Right atrium auricular region (tissue), 2 donors: Measurements from ENCODE around the gene USP49. TPM values are rescaled to one million over a fixed set of nuclear protein-coding genes. Genes with fewer than 3 reads are reported as not detected.

ENCODE experiments used
- DNase-seq: peaks from one replicate; pipeline ENCODE4 v3.0.0-alpha.2; 2019; ENCODE audit warnings: low spot score
- H3K27ac ChIP-seq, 2 donors: fragments of 200-600 bp; sonication (generic); 1 replicate in 1 of 2; 2 replicates in 1 of 2; pipeline ENCODE4 v1.5.1; 2016 to 2019
- H3K27me3 ChIP-seq, 2 donors: fragments of 200-600 bp; sonication (generic); one replicate each; pipeline versions ENCODE4 v1.5.1 to v1.6.0; 2017 to 2019
- H3K36me3 ChIP-seq: fragments of 200-600 bp; sonication (generic); one replicate; pipeline ENCODE4 v1.5.1; 2016
- H3K4me1 ChIP-seq, 2 donors: fragments of 200-600 bp; sonication (generic); one replicate each; pipeline versions ENCODE4 v1.5.1 to v1.6.0; 2017 to 2019
- H3K4me3 ChIP-seq, 2 donors: fragments of 200-600 bp; sonication (generic); 1 replicate in 1 of 2; 2 replicates in 1 of 2; pipeline ENCODE4 v1.5.1; 2017 to 2019; ENCODE audit warnings: mild to moderate bottlenecking in 1 of 2, moderate library complexity in 1 of 2
- H3K9me3 ChIP-seq, 2 donors: fragments of 200-600 bp; sonication (generic); one replicate each; pipeline ENCODE4 v1.5.1; 2019
- total RNA-seq, 2 donors: library from RNA; depleted of rRNA; stranded (reverse); fragments of >200 nt; gene quantifications; one replicate each; pipeline ENCODE4 v1.1.0, GENCODE V29; 2016
- TF ChIP-seq, protein P1 (sequence below), 2 donors: fragments of 200-600 bp; sonication (generic); IDR thresholded peaks; one replicate each; pipeline ENCODE4 v1.5.1; 2019; ENCODE audit warnings: antibody characterized with exemption in 2 of 2

Gene USP49
- total RNA-seq, 2 donors from 2014 or later: 1.3 to 1.7 TPM

DNA sequence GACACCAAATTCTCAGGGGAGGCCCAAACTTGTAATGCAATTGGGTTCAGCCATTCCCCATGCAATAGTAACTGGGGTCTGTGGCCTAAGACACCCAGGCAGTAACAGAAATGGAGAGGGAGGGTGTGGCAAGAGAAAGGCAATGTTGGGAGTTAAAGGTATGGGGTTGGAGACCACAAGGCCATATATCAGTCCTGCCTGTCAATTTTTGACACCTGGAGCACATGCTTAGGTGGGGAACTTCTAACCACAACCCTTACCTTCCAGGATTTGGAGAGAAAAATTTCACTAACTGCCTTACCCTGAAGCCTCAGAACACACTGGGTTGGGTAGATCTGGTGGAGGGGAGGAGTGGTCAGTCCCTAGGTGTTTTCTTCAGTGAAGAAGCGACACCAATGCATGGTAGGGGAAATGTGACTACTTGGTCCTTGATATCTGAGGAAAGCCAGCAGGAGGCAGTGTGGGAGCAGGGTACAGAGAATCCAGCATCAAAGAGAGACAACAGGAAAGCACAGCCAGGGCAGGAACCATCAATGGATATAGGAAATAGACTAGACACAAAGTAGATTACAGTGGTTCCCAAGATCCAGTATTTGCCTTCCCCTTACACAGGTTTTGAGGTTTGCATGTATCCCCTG, 6.8 kb upstream of the USP49 start:
- H3K27me3 ChIP-seq: no peaks in the 10 kb centered on the region
- no peaks in the 10 kb centered on the region for H3K4me1 ChIP-seq
- H3K9me3 ChIP-seq: no peaks in the 10 kb centered on the region
- no peak overlapping the region for H3K4me3 ChIP-seq
- no peak for DNase-seq
- TF ChIP-seq, protein P1, sequence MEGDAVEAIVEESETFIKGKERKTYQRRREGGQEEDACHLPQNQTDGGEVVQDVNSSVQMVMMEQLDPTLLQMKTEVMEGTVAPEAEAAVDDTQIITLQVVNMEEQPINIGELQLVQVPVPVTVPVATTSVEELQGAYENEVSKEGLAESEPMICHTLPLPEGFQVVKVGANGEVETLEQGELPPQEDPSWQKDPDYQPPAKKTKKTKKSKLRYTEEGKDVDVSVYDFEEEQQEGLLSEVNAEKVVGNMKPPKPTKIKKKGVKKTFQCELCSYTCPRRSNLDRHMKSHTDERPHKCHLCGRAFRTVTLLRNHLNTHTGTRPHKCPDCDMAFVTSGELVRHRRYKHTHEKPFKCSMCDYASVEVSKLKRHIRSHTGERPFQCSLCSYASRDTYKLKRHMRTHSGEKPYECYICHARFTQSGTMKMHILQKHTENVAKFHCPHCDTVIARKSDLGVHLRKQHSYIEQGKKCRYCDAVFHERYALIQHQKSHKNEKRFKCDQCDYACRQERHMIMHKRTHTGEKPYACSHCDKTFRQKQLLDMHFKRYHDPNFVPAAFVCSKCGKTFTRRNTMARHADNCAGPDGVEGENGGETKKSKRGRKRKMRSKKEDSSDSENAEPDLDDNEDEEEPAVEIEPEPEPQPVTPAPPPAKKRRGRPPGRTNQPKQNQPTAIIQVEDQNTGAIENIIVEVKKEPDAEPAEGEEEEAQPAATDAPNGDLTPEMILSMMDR (IDR thresholded peaks at IDR 0.05): no peak
- H3K27ac ChIP-seq: no peak overlapping the region
- H3K36me3 ChIP-seq: peaks cover 24% of the 10 kb centered on the region

DNA sequence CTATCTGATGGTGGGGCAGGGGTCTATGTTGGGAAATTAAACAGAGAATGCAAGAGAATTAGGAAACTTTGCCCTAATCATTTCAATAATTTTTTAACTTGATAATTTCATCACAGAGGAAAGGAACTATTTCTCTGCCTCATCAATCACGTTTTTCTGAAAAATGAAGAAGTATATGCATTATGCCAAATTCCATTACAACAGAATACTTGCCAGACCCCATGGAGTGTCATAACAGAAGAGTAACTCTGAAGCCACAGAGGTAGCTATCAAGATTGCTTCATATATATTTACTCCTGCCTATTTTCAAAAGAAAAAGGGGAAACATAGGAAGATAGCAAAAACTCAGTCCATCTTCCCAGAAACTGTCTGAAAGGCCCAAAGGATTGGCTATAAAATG, 5.7 kb upstream of the USP49 start:
- no peak for DNase-seq
- peaks cover 13% of the 10 kb centered on the region for H3K36me3 ChIP-seq

DNA sequence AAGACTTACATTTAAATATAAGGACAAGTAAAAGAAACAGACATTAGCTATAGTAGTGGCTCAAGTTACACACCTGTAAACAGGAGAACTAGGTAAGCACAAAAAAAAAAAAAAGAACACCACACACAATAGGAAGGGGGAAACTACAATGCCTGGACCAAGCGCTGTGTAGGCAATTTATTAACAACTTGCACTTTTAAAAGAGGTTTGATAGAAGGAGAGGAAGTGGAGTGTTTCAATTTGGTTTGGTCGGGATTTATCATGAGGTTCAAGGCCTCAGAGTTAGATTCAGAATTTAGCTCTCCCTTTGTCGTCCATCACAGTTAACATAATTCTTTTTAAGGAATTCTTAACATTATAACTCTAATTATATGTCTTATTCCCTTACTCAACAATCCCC, 1.1 kb upstream of the USP49 start:
- no peaks in the 10 kb centered on the region for H3K27me3 ChIP-seq
- no peaks in the 10 kb centered on the region for H3K36me3 ChIP-seq
- H3K27ac ChIP-seq: peak overlapping the region in 1 of 2 donors; percentile 81
- H3K9me3 ChIP-seq: no peaks in the 10 kb centered on the region
- H3K4me1 ChIP-seq: peaks cover 0 to 18% of the 10 kb centered on the region in 2 donors
- TF ChIP-seq, protein P1 (IDR thresholded peaks at IDR 0.05): no peak
- no peak for DNase-seq
- H3K4me3 ChIP-seq: no peak overlapping the region

More for the DNA sequence above, 5.7 kb upstream of the USP49 start:
- no peak overlapping the region for H3K4me3 ChIP-seq
- no peaks in the 10 kb centered on the region for H3K9me3 ChIP-seq
- TF ChIP-seq, protein P1 (IDR thresholded peaks at IDR 0.05): no peak
- no peak overlapping the region for H3K27ac ChIP-seq
- no peaks in the 10 kb centered on the region for H3K27me3 ChIP-seq
- peaks cover 0 to 6% of the 10 kb centered on the region in 2 donors for H3K4me1 ChIP-seq

DNA sequence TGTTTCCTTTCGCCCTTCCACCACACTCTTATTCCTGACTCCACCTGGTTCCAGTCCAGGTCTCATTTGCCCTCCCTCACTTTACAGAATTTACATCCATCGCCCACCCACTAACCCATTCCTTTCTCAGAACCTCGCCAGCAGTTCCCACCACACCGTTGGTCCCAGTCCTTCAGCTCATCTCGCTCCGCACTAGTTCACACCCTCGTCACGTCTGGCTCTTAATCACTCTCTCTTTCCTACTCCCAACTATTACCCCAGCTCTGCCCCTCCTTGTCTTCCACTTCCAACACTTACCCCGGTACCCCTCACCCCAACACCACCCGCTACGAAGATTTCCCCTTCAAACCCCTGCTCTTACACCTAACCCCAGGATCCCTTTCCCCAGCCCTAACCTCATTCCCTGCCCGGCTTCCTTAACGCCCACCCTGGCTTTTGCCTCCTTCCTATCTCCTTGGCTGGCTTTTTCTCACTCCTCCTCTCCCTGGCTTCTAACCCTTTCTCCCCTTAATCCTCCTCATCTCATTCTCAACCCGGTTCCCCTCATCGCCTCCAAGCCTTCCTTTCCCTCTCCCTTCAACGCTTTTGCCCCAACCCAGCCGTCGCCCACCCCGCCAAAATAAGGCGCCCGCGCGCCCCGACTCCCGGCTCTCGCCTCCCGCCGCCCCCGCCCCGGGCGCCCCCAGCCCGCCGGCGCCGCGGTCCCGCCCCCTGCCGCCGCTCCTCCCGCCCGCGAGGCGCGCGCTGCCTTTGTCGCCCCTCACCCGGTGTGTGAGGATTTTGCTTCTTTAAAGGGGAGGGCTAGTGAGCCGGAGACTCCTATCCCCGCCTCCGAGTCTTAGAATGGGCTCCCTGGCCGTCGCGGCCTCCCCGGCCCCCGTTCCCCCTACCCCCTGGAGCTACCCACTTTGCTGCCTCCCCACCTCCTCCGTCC, 542 bp downstream of the USP49 start:
- peak overlapping the region; percentile 81 to 84 for H3K27ac ChIP-seq
- DNase-seq: no peak
- H3K9me3 ChIP-seq: no peaks in the 10 kb centered on the region
- TF ChIP-seq, protein P1 (IDR thresholded peaks at IDR 0.05): no peak
- H3K36me3 ChIP-seq: no peaks in the 10 kb centered on the region
- peaks cover 0 to 18% of the 10 kb centered on the region in 2 donors for H3K4me1 ChIP-seq
- H3K27me3 ChIP-seq: no peaks in the 10 kb centered on the region
- H3K4me3 ChIP-seq: peak overlapping the region; percentile 69 to 72

- Histone ChIP-seq H3K27me3 (no peaks in the 10 kb centered on the region), H3K27ac (no peak overlapping the region), H3K4me1 (peaks cover 0 to 18% of the 10 kb centered on the region in 2 donors), H3K9me3 (no peaks in the 10 kb centered on the region), H3K36me3 (no peaks in the 10 kb centered on the region), H3K4me3 (no peak overlapping the region)
- DNase-seq: no peak
- TF ChIP-seq, protein P1 (IDR thresholded peaks at IDR 0.05): no peak
Observed at GRCh38 chr6:41892921-41893564, 2.1 kb downstream of the USP49 start.
